Esophagus squamous epithelium (tissue), 4 donors: ENCODE results near the gene TBCK.

Experiments
- POLR2A ChIP-seq, 4 donors: fragments of 450-650 bp; IDR thresholded peaks; one replicate each; pipeline ENCODE4 v1.6.1; 2017; ENCODE audit warnings: antibody characterized with exemption in 4 of 4, mild to moderate bottlenecking in 4 of 4, moderate library complexity in 3 of 4
- TF ChIP-seq, protein P1 (sequence below), 6 experiments: fragments of 450-650 bp in 4 of 6; fragments of 200-600 bp in 2 of 6; sonication (generic) in 2 of 6; IDR thresholded peaks; one replicate each; pipeline ENCODE4 v1.5.1; 2016 to 2019; ENCODE audit warnings: antibody characterized with exemption in 6 of 6, mild to moderate bottlenecking in 4 of 6, moderate library complexity in 4 of 6

DNA sequence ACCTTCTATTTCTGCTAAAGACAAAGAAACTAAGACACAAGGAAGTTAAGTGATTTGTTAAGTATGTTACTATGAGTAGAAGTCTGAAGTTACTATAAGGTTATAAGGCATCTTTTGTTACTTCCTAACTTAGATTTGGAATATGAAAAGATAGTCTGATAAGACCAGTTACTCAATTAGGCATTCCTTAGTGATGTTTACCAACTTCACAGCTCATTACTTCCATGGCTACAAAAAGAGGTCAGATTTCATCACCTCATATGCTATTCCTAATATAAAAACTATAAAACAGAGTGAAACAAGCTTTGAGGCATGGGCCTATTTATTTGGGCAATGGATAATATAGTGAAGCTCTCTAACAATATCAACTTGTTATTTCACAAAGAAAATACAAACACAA, 143.1 kb downstream of the TBCK start:
- TF ChIP-seq, protein P1, sequence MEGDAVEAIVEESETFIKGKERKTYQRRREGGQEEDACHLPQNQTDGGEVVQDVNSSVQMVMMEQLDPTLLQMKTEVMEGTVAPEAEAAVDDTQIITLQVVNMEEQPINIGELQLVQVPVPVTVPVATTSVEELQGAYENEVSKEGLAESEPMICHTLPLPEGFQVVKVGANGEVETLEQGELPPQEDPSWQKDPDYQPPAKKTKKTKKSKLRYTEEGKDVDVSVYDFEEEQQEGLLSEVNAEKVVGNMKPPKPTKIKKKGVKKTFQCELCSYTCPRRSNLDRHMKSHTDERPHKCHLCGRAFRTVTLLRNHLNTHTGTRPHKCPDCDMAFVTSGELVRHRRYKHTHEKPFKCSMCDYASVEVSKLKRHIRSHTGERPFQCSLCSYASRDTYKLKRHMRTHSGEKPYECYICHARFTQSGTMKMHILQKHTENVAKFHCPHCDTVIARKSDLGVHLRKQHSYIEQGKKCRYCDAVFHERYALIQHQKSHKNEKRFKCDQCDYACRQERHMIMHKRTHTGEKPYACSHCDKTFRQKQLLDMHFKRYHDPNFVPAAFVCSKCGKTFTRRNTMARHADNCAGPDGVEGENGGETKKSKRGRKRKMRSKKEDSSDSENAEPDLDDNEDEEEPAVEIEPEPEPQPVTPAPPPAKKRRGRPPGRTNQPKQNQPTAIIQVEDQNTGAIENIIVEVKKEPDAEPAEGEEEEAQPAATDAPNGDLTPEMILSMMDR (IDR thresholded peaks at IDR 0.05) = no peak
- TF ChIP-seq POLR2A (IDR thresholded peaks at IDR 0.05) = no peak
